Thyroid gland (tissue), 4 donors: ENCODE data around the gene NCAPG.

Experiments
- CTCF ChIP-seq, 6 experiments: fragments of 200-600 bp in 3 of 6; fragments of 450-650 bp in 3 of 6; sonication (generic) in 3 of 6; IDR thresholded peaks; one replicate each; pipeline ENCODE4 v1.5.1; 2016 to 2019; ENCODE audit warnings: antibody characterized with exemption in 6 of 6, mild to moderate bottlenecking in 2 of 6, inconsistent platforms in 1 of 6, moderate library complexity in 1 of 6
- POLR2A ChIP-seq, 2 donors: fragments of 450-650 bp; IDR thresholded peaks; one replicate each; pipeline ENCODE4 v1.6.1; 2017; ENCODE audit warnings: antibody characterized with exemption in 2 of 2, mild to moderate bottlenecking in 2 of 2, moderate library complexity in 1 of 2

- TF ChIP-seq CTCF (IDR thresholded peaks at IDR 0.05) (no peak), POLR2A (IDR thresholded peaks at IDR 0.05) (no peak)
Measured at GRCh38 chr4:17765514-17766286, 45.1 kb upstream of the NCAPG start.
